Keratinocyte (primary cell): ENCODE data around the gene HELZ. TPM values are rescaled to one million over a fixed set of nuclear protein-coding genes. Genes with fewer than 3 reads are reported as not detected.

Experiments used
- DNase-seq: peaks from one replicate; pipeline ENCODE4 v3.0.0-alpha.2; 2011; ENCODE audit warnings: low read depth, missing footprints, low spot score
- FAIRE-seq: peaks from 2 replicates; lab custom pipeline; 2011; peaks lifted over from hg19 to GRCh38; lab: Jason Lieb, UNC
- H2AFZ ChIP-seq: 2 replicates; pipeline ENCODE4 v1.6.0; 2012; ENCODE audit warnings: low read length, control low read depth, inconsistent platforms; ENCODE audit not compliant: control insufficient read depth
- H3K27ac ChIP-seq: 2 replicates; pipeline ENCODE4 v1.5.1; 2011; ENCODE audit warnings: low read length; ENCODE audit not compliant: control insufficient read depth, insufficient read depth
- H3K27me3 ChIP-seq: 3 replicates; pipeline ENCODE4 v1.6.0; 2011; ENCODE audit warnings: low read length; ENCODE audit not compliant: control insufficient read depth, insufficient read depth; ENCODE audit errors: extremely low read depth
- H3K36me3 ChIP-seq, 2 experiments: 2 replicates in 1 of 2; 3 replicates in 1 of 2; pipeline ENCODE4 v1.5.1; 2011; ENCODE audit warnings: low read length in 2 of 2, mild to moderate bottlenecking in 1 of 2; ENCODE audit not compliant: control insufficient read depth in 2 of 2, insufficient read depth in 2 of 2; ENCODE audit errors: extremely low read depth in 1 of 2
- H3K4me1 ChIP-seq: 3 replicates; pipeline ENCODE4 v1.5.1; 2011; ENCODE audit warnings: low read length; ENCODE audit not compliant: control insufficient read depth, insufficient read depth; ENCODE audit errors: extremely low read depth
- H3K4me2 ChIP-seq: 3 replicates; pipeline ENCODE4 v1.6.0; 2011; ENCODE audit warnings: low read depth, low read length; ENCODE audit not compliant: control insufficient read depth, insufficient read depth; ENCODE audit errors: extremely low read depth
- H3K4me3 ChIP-seq, 3 experiments: fragments of 200-600 bp in 1 of 3; sonication (generic) in 1 of 3; 2 replicates in 2 of 3; 3 replicates in 1 of 3; pipeline ENCODE4 v1.5.1; 2011 to 2016; ENCODE audit warnings: low read length in 3 of 3, mild to moderate bottlenecking in 3 of 3, control low read depth in 2 of 3, inconsistent platforms in 1 of 3, low read depth in 1 of 3, mixed read lengths in 1 of 3, mixed run types in 1 of 3, moderate library complexity in 1 of 3; ENCODE audit not compliant: control insufficient read depth in 2 of 3, insufficient read depth in 2 of 3; ENCODE audit errors: extremely low read depth in 1 of 3
- H3K79me2 ChIP-seq: 2 replicates; pipeline ENCODE4 v1.6.0; 2012; ENCODE audit warnings: low read length; ENCODE audit not compliant: control insufficient read depth, insufficient read depth
- H3K9ac ChIP-seq: 3 replicates; pipeline ENCODE4 v1.6.0; 2011; ENCODE audit warnings: low read length; ENCODE audit not compliant: control insufficient read depth, insufficient read depth; ENCODE audit errors: extremely low read depth
- H3K9me1 ChIP-seq: 3 replicates; pipeline ENCODE4 v1.6.0; 2011; ENCODE audit warnings: low read length; ENCODE audit not compliant: control insufficient read depth, insufficient read depth; ENCODE audit errors: extremely low read depth
- H3K9me3 ChIP-seq: 2 replicates; pipeline ENCODE4 v1.5.1; 2012; ENCODE audit warnings: low read depth, low read length; ENCODE audit not compliant: control insufficient read depth
- H4K20me1 ChIP-seq: 3 replicates; pipeline ENCODE4 v1.6.0; 2011; ENCODE audit warnings: low read length; ENCODE audit not compliant: control insufficient read depth, insufficient read depth; ENCODE audit errors: extremely low read depth
- CTCF ChIP-seq, 3 experiments: IDR thresholded peaks in 1 of 3; conservative IDR thresholded peaks in 1 of 3; optimal IDR thresholded peaks in 1 of 3; 2 replicates in 2 of 3; 3 replicates in 1 of 3; pipeline versions ENCODE3 to v1.5.1; 2011; ENCODE audit warnings: low read length in 3 of 3, mild to moderate bottlenecking in 3 of 3, moderate library complexity in 2 of 3, control low read depth in 1 of 3, inconsistent platforms in 1 of 3; ENCODE audit not compliant: insufficient read depth in 2 of 3; ENCODE audit errors: extremely low read depth in 1 of 3
- EZH2 ChIP-seq: IDR thresholded peaks from one replicate; pipeline ENCODE4 v1.6.1; 2012; ENCODE audit warnings: inconsistent platforms, mild to moderate bottlenecking, low read length, moderate library complexity
- dilution Hi-C: fragments of 300-500 bp; cut with MboI; formaldehyde crosslinking; loops from one replicate; pipeline ENCODE4 v1.7.0; 2020; ENCODE audit warnings: low sequenced_read_pairs; ENCODE audit not compliant: extremely low pct_ligation_motif_present
- polyA plus RNA-seq, 5 experiments: library from polyadenylated mRNA; depleted of rRNA in 3 of 5; stranded (reverse) in 3 of 5; stranded (forward) in 1 of 5; unstranded in 1 of 5; fragments of >200 nt; gene quantifications; 1 replicate in 1 of 5; 2 replicates in 3 of 5; 3 replicates in 1 of 5; pipeline versions ENCODE4 v1.2.1 to v1.2.3, GENCODE V29; 2011 to 2012; ENCODE audit warnings: missing spikeins in 2 of 5, low read depth in 1 of 5, low replicate concordance in 1 of 5

Gene HELZ
- polyA plus RNA-seq, 1 donor (not counting 4 experiments of a cell fraction or from before 2014, with no cell fraction given): 18.2 TPM

- FAIRE-seq (no peak), DNase-seq (no peak)
- dilution Hi-C loops: no loop called here
- Histone ChIP-seq H3K9ac (no peak overlapping the region), H3K4me3 (no peak overlapping the region), H3K9me3 (no peaks in the 10 kb centered on the region), H3K79me2 (no peaks in the 10 kb centered on the region), H4K20me1 (peaks cover 4% of the 10 kb centered on the region), H2AFZ (no peak overlapping the region), H3K36me3 (peaks cover 2 to 6% of the 10 kb centered on the region in 2 experiments), H3K27ac (no peak overlapping the region), H3K9me1 (peaks cover 4% of the 10 kb centered on the region), H3K4me1 (peaks cover 16% of the 10 kb centered on the region), H3K4me2 (no peak overlapping the region), H3K27me3 (no peaks in the 10 kb centered on the region)
- TF ChIP-seq EZH2 (no peak), CTCF (optimal IDR thresholded peaks at IDR 0.05 in 1 of 3, IDR thresholded peaks at IDR 0.05 in 1 of 3, conservative IDR thresholded peaks at IDR 0.05 in 1 of 3; ENCODE audit: extremely low read depth in 1 of 3, insufficient read depth in 2 of 3, low read length in 3 of 3) (no peak)
These were observed 106.6 kb downstream of the HELZ start for GRCh38 chr17:67138392-67138791.

- no peak overlapping the region for H3K9ac ChIP-seq
- peaks cover 4% of the 10 kb centered on the region for H4K20me1 ChIP-seq
- H3K9me1 ChIP-seq: peaks cover 4% of the 10 kb centered on the region
- no peaks in the 10 kb centered on the region for H3K27me3 ChIP-seq
- TF ChIP-seq EZH2: no peak
- TF ChIP-seq CTCF (optimal IDR thresholded peaks at IDR 0.05 in 1 of 3, IDR thresholded peaks at IDR 0.05 in 1 of 3, conservative IDR thresholded peaks at IDR 0.05 in 1 of 3; ENCODE audit: extremely low read depth in 1 of 3, insufficient read depth in 2 of 3, low read length in 3 of 3): no peak
- no peaks in the 10 kb centered on the region for H3K9me3 ChIP-seq
- no peaks in the 10 kb centered on the region for H3K79me2 ChIP-seq
- peaks cover 16% of the 10 kb centered on the region for H3K4me1 ChIP-seq
- no peak overlapping the region for H3K4me2 ChIP-seq
- H2AFZ ChIP-seq: no peak overlapping the region
- dilution Hi-C loops: no loop called here
- DNase-seq: no peak
- no peak overlapping the region for H3K27ac ChIP-seq
- no peak for FAIRE-seq
- no peak overlapping the region for H3K4me3 ChIP-seq
- H3K36me3 ChIP-seq: peaks cover 2 to 6% of the 10 kb centered on the region in 2 experiments
These were observed 107.1 kb downstream of the HELZ start for GRCh38 chr17:67137860-67138259.
